GM21723 (cell line): ENCODE results near the gene KRTAP10-3.
"Not testable (repeated sequence)": the region's sequence is repeated elsewhere in the genome, so short reads cannot be mapped to it uniquely, and the experiment has no call there.

Experiments
- ATAC-seq: cut with Tn5 transposase; IDR thresholded peaks from one replicate; pipeline ENCODE4 v1.9.1; 2021; ENCODE audit warnings: mild to moderate bottlenecking, moderate library complexity; ENCODE audit not compliant: unreplicated experiment

The KRTAP10-3 gene

DNA sequence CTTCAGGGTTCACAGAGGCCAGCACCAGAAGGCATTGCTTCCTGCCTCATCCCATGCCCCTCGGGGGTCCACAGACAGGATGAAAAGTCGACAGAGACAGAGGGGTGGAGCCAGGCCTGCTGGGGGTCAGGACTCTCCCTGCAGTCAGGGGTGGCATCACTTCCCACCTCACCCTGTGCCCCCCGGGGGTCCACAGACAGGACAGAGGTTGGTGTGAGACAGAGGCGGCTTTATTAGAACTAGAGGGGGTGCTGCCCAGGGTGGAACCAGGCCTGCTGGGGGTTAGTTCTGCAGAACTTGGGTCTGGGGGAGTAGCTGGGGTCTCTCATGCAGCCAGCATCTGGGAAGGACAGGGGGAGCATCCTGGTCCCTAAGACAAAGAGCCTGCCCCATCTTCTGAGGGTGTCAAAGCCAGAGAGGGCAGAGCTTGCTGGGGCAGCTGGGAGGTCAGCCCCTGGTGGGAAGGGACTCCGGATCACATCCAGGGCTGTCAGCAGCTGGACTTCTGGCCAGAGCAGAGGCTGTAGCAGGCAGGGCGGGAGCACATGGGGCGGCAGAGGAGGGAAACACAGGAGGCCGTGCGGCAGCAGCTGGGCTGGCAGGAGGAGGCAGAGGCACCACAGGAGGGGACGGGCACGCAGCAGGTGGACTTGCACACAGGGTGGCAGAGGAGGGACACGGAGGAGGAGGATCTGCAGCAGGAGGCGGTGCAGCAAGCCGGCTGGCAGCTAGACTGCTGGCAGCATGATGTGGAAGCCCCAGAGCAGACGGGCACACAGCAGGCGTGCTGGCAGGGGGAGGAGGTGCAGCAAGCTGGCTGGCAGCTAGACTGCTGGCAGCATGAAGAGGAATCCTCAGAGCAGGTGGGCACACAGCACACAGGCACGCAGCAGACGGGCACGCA lies 32.6 kb upstream of the KRTAP10-3 start:
- not testable (repeated sequence) for ATAC-seq

DNA sequence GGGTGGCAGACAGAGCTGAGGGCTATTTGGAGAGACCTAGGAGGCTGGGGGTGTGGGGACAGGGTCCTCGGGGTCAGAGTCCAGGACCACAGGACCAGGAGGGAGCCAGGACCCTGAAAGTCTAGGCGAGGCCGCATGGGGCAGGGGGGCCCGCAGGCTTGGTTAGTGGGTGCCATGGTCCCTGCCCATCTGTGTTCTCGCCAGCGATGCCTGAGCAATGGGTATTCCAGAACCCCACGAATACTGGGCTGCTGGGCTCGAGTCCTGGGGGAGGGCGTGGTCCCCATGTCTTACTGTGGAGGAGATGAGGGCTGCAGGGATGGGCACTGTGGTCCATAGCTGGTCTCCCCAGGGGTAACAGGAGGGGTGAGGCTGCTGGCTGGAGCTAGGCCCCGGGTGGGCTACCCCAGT lies 31.7 kb upstream of the KRTAP10-3 start:
- no peak for ATAC-seq

- ATAC-seq: no peak
Observed at GRCh38 chr21:44589586-44590305, 31.2 kb upstream of the KRTAP10-3 start.

DNA sequence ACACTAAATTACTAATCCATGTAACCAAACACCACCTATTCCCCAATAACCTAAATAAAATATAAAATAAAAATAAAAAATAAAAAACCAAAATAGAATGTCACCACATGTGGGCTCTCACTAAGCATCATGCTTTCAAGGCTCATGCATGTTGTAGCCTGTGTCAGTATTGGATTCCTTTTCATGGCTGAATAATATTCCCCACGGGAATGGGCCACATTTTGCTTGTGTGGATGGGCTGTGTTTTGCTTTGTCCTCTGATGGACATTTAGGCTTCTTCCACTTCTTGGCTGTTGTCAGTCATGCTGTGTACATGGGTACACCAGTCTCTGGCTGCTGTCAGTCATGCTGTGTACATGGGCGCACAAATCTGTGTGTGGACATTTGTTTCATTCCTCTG lies 30.5 kb upstream of the KRTAP10-3 start:
- ATAC-seq: no peak

GRCh38 chr21:44585892-44586291 lies 27.3 kb upstream of the KRTAP10-3 start:
- ATAC-seq: no peak

DNA sequence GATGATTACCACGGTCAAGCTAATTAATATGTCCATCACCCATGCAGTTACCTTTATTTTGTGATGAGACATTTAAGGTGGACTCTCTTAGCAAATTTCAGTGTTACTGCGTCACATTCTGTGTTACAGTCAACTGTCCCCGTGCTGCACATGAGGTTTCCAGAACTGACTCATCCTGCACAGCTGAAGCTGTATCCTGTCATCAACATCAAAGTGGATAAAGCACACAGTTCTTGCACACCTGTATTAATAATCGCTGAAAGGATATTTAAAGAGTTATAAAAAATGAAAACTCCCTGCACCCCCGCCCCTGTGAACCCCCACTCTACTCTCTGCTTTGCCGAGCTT lies 25.2 kb upstream of the KRTAP10-3 start:
- no peak for ATAC-seq

DNA sequence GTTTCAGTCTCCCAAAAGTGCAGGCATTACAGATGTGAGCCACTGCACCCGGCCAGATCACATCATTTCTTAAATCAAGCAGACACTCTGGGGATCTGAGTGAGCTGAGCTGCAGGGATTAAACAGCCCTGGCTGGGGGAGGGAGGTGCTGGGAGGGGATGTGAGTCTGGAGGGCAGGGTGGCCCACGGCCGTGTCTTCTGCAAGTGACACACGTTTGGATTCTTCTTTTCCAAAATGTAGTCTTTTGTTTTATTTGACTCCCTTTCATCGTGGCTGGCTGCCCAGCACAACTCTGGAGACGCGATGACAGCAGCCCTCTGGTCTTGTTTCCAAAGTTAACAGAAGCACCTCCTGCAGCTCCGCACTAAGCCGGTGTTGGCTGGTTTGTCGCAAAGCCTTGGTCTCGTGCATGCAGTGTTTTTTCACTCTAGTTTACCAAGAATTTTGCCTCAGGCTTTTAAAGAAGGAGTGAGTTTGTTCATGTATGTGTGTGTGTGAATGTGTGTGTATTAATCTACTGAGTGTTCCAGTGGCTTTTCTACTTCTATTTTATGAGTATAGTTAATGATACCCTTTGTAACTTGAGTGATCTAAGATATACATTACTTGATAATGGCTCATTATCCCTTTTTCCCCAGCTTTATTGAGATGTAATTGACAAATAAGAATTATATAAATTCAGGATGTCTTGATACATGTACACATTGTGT lies 24.6 kb upstream of the KRTAP10-3 start:
- ATAC-seq: no peak

- no peak for ATAC-seq
Observed at GRCh38 chr21:44582055-44582454, 23.5 kb upstream of the KRTAP10-3 start.

DNA sequence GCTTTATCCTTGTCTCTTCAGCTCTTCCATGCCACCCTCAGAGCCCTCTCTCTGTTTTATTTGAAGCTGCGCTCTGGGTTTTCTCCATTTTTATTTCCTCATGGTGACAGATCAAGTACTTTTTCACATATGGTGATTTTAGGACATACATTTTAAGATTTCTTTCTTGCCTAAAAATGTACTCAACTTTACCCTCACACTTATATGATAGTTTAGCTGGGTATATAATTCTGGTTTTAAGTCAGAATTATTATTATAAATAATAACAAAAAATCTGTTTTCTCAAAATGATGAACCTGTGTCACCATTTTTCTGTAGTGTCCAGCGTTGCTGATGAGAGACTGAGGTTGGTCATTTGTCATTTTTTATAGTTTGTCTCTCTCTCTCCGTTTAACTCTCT lies 22.6 kb upstream of the KRTAP10-3 start:
- no peak for ATAC-seq

DNA sequence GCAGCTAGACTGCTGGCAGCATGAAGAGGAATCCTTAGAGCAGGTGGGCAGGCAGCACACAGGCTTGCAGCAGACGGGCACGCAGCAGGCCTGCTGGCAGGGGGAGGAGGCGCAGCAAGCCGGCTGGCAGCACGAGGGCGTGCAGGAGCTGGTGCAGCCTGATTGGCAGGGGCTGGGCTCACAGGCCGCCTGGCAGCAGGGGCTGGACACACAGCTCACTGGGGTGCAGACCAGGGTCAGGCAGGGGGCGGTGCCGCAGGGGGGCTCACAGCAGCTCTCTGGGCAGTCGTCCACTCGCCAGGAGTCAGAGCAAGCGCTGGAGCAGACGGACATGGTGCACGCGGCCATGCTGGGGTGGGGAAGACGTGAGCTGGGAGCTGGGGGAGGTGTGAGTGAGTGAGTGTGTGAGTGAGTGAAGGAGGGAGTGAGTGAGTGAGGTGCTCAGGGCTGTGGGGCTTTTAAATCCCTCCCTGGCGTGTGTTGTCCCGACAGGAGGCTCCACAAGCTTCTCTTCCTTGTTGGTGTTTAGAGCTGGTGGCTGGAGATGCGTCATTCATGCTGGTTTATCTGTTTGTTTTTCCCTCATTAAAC lies 21.7 kb upstream of the KRTAP10-3 start, which contains the start of gene KRTAP10-5:
Gene KRTAP10-5 (minus strand): TSS at position 374 of the 591 bp plus-strand sequence. CDS start 26 bp downstream, at position 348.
- ATAC-seq: not testable (repeated sequence)

GRCh38 chr21:44579833-44580144 lies 21.2 kb upstream of the KRTAP10-3 start:
- ATAC-seq: no peak

DNA sequence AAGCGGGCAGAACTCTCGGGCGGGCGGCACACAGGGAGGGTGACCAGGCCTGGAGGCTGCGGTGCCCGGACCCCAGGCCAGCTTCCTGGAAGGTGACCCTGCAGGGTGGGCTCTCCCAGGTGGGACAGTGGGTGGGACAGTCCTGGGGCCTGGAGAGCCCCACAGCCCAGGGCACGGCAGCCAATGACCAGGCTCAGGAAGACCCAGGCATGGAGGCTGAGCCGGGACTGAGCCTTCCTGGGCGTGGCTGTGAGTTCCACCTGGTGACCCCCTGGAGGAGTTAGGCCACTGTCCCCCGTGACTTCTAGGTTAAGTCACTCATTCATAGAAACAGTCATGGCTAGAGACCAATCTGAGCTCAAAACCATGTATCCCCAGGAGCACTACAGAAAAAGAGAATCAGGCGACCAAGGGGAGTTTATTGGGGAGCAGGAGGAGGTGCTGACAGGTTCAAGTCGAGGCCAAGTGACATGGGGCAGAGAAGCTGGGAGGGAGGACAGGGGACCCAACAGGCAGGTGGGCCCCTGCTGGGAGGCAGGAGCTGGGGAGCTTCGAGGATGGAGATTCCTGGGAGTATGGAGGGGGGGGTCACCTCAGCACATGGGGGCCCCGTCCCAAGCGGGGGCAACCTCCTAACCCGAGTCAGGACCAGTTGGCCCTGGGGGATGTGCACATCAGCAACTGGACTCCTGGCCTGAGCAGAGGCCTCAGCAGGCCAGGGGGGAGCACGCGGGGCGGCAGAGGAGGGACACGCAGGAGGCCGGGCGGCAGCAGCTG lies 20.6 kb upstream of the KRTAP10-3 start:
- ATAC-seq: no peak

- no peak for ATAC-seq
Observed at GRCh38 chr21:44578371-44579055, 19.9 kb upstream of the KRTAP10-3 start.

GRCh38 chr21:44576025-44576420 lies 17.4 kb upstream of the KRTAP10-3 start:
- no peak for ATAC-seq

DNA sequence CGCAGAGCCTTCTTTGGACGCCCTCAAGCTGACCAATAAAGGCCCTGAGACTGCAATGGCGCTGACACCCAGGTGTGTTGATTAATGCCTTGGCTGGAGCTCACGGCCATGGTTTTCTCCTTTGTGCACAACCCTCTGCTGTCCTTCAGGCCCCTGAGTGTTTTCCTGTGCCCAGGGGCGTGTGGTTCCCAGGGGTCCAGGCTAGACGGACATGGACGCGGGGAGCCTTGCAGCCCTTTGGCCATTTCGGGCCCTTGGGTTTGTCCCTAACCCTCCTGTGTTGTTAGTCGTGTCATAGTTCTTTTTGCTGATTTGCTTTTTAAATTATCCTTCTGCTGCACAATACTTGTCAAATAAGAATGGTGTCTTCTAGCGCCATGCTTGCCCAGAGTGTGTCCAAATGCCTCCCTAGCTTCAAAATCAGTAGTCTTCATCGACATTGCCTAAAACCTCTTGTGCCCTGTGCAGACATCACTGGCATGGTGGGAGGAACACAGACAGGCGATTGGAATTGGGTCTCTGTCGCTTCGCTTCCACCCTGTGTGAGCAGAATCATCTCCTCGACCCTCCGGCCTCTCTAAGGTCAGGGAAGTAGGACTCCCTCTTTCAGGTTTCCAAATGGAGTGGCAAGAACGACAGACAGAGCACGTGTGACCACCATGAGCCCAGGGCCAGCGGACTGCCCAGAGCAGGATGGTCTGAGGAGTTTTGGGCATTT lies 16.9 kb upstream of the KRTAP10-3 start:
- no peak for ATAC-seq

DNA sequence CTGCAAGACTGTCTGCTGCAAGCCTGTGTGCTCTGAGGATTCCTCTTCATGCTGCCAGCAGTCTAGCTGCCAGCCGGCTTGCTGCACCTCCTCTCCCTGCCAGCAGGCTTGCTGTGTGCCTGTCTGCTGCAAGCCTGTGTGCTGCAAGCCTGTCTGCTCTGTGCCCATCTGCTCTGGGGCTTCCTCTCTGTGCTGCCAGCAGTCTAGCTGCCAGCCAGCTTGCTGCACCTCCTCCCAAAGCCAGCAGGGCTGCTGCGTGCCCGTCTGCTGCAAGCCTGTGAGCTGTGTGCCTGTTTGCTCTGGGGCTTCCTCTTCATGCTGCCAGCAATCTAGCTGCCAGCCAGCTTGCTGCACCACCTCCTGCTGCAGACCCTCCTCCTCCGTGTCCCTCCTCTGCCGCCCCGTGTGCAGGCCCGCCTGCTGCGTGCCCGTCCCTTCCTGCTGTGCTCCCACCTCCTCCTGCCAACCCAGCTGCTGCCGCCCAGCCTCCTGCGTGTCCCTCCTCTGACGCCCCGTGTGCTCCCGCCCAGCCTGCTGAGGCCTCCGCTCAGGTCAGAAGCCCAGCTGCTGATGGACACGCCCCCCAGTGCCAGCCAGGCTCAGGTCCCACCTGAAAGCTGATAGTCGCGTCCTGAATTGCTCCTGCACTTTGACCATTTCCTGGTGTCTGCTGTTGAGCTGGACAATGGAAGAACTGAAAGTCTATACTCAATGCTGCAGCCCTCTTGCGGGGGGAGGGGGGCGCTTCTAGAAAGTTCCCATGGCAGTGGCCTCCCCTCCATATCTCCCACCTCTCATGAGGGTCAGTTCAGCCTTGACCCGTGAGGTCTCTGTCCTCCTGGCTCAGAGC lies 16.1 kb upstream of the KRTAP10-3 start:
- no peak for ATAC-seq

- not testable (repeated sequence) for ATAC-seq
Observed at GRCh38 chr21:44573630-44574456, 15.2 kb upstream of the KRTAP10-3 start, which contains the start of gene KRTAP10-4. Gene KRTAP10-4, plus strand, starts transcription at chr21:44573729. Its CDS starts 30 bp downstream, at chr21:44573759.
